NCI-H345 treated with DMSO at 0.1 percent for 48 hours (cell line): ENCODE measurements around the gene BCL3.
A peak's percentile ranks its signal among the peaks of the same experiment; 100 is the strongest.

Source experiments
- DNase-seq: peaks from one replicate; lab custom pipeline; 2025; ENCODE audit not compliant: unreplicated experiment; lab: John Stamatoyannopoulos, UW

Gene BCL3

DNA sequence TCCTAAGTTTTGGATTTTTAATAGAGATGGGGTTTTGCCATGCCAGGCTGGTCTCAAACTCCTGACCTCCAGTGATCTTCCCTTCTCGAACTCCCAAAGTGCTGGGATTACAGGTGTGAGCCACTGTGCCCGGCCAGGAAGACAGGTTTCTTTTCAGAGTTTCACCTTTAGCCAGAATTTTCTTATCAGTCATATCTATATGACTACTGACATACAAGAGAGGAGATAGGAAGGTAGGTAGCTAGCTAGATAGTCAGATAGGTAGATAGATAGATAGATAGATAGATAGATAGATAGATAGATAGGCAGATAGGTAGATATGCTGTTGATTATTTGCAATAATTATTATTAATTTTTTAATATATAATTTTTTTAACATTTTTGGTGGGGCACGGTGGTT, 36.8 kb downstream of the BCL3 start:
- no peak for DNase-seq

DNA sequence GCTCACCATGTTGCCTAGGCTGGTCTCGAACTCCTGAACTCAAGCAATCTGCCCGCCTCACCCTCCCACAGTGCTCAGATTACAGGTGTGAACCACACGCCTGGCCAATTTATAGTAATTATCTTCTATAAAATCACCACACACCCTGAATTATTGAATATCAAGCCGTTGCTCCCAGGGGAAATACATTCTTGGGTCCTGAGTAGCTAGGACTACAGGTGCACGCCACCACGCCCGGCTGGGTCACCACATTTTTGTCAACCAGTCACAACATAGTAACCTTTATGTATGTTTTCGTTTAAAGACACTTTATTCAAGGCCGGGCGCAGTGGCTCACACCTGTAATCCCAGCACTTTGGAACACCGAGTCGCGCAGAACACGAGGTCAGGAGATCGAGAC, 37.5 kb downstream of the BCL3 start:
- no peak for DNase-seq

DNA sequence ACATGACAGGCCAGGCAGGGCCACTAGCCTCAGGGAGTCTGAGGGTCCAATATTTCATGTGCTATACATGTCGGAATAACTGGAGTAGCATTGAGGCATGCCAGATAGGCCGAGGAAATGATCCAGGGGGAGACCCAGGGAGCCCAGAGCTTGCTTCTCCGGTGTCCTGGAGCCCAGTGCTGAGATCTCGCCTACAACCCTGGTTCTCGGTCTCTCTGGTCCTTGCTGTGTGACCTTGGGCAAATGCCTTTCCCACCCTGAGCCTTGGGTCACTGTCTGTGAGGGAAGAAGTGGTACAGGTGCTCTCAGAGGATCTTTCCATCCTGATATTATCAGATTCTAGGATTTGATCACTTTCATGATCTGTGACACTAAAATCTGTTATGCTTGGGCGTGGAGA, 40.5 kb downstream of the BCL3 start:
- DNase-seq, result no peak

DNA sequence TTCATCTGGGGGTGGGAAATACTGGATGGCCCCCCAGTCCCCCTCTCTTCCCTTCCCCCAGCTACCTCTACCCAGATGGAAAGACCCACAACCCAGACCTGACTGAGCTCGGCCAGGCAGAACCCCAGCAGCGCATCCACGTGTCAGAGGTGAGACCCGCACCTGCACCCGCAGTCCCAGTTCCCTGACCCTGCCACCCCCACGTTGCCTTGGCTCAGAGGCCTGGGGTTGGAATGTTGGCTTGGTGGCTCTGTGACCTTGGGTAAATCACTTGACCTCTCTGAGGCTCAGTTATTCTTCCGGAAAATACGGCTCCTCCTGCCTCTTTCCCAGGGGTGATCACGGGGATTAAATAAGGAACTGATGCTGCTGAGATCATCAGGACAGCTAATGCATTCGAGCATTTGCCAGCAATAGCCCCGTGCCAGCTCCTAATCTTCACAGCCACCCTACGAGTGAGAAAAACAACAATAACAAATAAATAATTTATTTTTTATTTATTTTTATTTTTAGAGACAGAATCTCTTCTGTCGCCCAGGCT, 41.5 kb downstream of the BCL3 start:
- no peak for DNase-seq

DNA sequence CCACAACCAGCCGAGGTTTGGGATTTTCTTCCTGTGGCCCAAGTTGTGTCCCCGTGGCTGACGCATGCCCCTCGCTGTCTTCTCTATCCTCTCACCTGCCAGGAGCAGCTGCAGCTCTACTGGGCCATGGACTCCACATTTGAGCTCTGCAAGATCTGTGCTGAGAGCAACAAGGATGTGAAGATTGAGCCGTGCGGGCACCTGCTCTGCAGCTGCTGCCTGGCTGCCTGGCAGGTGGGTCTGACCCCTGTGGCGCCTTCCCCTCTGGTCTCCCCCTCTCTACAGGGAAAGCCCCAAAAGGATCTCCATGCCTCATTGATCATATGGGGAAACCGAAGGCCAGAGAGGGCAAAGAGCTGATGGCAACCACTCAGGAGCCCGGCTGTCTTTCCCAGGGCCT, 43.8 kb downstream of the BCL3 start:
- DNase-seq, result peak; percentile 59

GRCh38 chr19:44794610-44795009, 46.1 kb downstream of the BCL3 start:
- no peak for DNase-seq

GRCh38 chr19:44795398-44795987, 47.0 kb downstream of the BCL3 start:
- no peak for DNase-seq

DNA sequence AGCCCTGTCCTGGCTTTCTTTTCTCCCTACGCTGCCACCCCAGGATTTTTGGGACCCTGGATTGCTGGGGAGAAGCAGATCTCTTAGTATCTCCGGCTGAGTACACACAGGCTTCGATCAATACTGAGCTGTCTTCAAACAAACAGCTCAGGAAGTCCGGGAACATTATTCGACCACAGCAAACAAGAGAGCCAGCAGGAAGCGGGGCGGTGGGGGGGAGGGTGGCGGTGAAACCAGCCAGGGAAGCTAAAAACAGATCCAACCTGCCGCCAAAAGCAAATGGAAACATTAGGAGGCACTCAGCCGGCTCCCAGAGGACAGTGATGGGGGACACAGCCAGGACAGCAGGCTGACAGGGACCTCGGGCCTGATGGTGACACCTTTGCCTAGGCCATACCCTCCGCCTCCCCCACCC, 48.2 kb downstream of the BCL3 start:
- DNase-seq, result peak; percentile 52

DNA sequence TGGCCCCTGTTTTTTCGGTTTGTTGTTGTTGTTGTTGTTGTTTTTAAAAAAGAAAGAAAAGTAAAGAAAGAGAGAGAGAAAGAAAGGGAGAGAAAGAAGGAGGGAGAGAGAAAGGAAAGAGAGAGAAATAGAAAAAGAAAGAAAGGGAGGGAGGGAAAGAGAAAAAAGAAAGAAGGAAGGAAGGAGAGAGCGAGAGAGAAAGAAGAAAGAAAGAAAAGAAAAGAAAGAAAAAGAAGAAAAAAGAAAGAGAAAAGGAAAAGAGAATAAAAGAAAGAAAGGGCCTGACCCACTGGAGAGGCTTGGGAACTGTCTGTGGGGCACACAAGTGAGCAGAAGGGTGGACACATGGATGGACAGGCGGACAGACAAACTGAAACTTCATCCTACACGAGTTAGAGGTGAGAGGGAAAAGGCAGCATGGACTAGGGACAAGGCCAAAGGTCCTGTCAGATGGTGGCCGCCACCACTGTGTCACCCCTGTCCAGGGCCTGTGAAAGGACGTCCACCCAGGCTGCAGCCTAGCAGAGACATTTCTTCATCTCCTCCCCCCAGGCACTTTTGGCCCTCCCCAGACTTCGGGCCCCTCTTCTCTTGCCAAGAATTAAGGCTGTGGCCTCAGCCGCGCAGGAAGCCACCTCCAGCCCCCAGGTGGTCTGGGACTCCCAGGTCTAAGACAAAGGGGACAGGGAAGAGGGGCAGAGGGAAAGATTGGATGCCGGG, 51.3 kb downstream of the BCL3 start:
- no peak for DNase-seq

GRCh38 chr19:44800461-44800860, 52.0 kb downstream of the BCL3 start:
- DNase-seq, result peak; percentile 32

- no peak for DNase-seq
Measured at GRCh38 chr19:44803442-44804428, 55.2 kb downstream of the BCL3 start.

DNA sequence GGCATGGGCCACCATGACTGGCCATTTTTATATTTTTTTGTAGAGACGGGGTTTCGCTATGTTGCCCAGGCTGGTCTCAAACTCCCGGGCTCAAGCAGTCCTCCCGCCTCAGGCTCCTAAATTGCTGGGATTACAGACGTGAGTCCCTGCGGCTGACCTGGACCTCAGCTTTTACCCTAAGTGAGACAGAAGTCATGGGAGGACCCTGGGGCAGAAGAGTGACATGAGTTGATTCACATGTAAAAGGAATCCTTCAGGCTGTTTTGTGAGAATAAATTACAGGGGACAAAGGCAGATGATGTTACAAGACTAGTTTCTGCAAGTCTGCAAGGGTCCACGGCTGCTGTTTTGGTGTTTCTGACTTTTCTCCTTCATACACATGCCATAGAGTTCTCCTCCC, 57.8 kb downstream of the BCL3 start:
- DNase-seq, result no peak

DNA sequence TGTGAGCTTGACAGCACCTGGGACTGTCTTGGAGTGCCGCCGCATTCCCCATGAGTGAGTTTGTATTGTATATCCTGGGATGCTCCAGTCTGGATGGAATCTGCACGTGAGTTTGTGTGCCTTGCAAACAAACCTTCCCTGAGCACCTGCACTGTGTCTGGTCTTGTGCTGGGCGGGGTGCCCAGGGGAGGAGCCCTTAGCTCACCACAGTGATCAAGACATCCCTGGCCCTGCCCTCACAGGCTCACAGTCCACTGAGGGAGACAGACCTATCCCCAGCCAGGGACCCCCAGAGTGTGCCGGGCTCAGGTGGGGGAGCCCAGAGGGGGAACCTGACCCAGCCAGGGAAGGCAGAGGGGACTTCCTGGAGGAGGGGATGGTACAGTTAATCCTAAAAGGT, 58.7 kb downstream of the BCL3 start:
- peak; percentile 42 for DNase-seq

DNA sequence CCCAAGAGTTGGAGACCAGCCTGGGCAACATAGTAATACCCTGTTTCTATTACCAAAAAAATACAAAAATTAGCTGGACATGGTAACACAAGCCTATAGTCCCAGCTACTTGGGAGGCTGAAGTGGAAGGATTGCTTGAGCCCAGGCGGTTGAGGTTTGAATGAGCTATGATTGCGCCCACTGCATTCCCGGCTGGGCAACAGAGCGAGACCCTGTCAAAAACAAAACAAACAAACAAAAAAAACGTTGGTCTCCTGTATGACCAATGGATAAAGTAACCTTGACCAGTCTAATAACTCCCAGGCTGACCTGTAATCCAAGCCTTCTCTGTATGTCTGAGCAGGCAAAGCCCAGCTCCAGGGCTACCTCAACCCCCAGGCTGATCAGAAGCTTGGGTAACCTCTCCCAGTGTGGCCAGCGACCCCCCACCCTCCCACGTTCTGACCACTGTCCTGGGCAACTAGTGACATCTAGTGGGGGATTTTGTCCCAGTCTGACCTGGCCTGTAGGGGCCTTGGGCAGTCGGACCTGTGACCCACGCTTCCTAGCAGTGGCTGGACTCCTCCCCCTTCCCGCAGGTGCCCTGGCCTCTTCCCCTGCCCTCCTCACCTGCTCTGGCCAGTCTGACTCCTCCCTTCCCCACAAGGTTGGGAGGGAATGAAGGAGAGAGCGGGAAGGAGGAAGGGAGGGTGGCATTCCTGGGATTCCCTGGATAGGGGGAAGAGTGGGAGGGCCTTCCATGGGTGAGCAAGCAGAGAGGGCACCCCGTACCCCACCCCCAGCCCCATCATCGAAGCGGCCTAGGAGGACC, 59.3 kb downstream of the BCL3 start:
- DNase-seq, result no peak

- peak; percentile 1 for DNase-seq
Measured at GRCh38 chr19:44808463-44809371, 60.2 kb downstream of the BCL3 start, which contains the start of gene BCAM. Gene BCAM (plus strand): TSS chr19:44809103. CDS start chr19:44809125, 22 bp downstream.
